GM12801 (cell line): Measurements from ENCODE around the gene CNTN2.

Experiments
- TF ChIP-seq, protein P1 (sequence below): IDR thresholded peaks from one replicate; pipeline ENCODE4 v1.5.1; 2011; ENCODE audit warnings: control low read depth; ENCODE audit not compliant: insufficient read length; ENCODE audit errors: extremely low read depth

The CNTN2 gene

DNA sequence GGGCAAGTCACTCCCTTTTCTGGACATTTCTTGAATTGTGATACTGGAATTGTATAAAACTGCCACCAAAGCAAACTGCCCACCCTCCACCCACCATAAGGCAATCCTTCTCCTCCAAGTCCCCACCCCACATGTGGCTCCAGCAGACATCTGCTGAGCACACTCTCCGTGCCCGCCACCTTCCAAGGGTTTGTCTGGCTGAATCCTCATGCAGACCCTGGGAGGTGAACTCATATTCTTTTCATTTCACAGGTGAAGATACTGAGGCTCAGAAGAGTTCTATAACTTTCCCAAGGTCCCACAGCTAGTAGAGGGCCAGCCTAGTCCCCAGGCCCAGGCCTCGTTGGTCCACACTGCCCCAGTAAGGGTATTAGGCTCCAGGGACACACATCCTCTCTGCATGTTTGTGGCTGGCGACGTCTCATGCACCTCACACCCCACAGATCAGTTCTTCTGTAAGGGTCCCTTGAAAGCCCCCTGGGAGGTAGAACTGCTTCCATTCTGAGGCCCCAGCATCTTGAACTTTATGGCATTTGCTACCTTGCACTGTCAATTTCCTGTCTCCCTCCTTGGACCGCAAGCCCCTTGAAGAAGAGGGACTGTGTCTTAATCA lies 14.1 kb downstream of the CNTN2 start:
- TF ChIP-seq, protein P1, sequence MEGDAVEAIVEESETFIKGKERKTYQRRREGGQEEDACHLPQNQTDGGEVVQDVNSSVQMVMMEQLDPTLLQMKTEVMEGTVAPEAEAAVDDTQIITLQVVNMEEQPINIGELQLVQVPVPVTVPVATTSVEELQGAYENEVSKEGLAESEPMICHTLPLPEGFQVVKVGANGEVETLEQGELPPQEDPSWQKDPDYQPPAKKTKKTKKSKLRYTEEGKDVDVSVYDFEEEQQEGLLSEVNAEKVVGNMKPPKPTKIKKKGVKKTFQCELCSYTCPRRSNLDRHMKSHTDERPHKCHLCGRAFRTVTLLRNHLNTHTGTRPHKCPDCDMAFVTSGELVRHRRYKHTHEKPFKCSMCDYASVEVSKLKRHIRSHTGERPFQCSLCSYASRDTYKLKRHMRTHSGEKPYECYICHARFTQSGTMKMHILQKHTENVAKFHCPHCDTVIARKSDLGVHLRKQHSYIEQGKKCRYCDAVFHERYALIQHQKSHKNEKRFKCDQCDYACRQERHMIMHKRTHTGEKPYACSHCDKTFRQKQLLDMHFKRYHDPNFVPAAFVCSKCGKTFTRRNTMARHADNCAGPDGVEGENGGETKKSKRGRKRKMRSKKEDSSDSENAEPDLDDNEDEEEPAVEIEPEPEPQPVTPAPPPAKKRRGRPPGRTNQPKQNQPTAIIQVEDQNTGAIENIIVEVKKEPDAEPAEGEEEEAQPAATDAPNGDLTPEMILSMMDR, result no peak

DNA sequence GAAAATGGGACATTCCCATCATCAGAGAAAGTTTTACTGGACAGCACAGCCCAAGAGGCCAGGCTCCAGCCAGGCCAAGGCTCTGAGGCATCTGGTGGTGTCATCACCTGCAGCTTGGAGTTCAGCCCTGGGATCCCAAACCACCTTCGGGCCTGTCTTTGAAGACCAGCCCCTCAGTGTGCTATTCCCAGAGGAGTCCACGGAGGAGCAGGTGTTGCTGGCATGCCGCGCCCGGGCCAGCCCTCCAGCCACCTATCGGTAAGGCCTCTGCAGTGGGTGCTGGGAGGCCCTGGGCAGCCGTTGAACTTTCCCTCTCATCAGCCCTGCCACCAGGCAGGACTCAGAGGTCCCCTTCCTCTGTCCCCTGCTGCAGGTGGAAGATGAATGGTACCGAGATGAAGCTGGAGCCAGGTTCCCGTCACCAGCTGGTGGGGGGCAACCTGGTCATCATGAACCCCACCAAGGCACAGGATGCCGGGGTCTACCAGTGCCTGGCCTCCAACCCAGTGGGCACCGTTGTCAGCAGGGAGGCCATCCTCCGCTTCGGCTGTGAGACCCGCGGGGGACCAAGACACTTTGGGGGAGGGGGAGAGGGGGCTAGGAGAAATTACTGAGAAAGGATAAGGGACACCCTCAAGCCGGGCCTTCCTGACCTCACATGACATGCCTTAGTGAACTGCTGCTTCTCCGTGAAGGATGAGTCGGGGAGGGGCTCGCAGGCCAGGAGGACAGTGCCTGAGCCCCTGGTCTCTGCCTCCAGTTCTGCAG lies 15.0 kb downstream of the CNTN2 start:
- TF ChIP-seq, protein P1, result no peak

DNA sequence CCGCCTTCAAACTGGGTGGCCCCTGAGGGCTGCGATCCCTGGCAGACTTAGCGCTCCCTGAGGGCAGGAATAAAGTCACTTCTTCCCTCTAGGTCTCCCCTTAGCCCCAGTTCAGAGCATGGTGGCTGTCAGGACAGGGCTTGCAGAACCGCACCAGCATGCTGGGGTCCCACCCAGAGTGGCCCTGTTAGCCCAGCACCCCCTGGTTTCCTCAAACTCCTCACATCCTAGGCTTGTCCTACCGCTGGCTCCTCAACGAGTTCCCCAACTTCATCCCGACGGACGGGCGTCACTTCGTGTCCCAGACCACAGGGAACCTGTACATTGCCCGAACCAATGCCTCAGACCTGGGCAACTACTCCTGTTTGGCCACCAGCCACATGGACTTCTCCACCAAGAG lies 15.8 kb downstream of the CNTN2 start:
- TF ChIP-seq, protein P1, result no peak

DNA sequence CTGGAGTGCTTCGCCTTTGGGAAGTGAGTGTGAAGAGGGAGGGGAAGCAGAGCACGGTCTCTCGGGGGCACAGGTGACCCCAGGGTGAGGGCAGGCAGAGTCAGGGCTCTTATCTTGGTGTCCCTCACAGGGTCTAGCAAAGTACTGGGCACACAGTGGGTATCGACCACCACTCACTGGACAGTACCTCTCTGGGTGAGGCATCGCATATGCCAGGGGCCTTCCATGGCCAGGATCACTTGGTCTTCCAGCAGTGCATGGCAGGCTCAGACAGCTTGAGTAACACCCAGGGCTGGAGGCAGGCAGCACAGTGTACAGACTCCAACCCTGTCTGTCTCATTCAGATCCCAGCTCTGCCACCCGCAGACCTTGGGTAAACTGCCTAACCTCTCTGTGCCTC lies 16.6 kb downstream of the CNTN2 start:
- TF ChIP-seq, protein P1, result no peak

DNA sequence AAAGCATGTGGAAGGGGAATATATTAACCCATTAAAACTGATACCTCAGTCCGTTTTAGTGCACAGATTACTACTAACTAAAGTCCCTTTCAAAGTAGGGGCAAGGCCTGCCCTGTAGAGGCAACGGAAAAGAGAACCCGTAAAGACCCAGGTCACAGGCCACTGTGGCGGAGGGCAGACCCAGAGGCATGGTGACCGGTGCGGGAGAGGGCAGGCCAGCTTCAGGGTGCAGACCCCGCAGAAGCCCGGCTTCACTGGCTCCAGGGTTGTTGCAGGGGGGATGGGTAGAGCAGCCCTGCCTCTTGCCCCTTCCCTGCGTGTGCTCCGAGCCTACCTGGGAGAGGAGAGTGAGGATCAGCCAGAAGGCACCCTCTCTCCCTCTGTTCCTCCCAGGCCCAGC lies 17.7 kb downstream of the CNTN2 start:
- TF ChIP-seq, protein P1, result no peak

DNA sequence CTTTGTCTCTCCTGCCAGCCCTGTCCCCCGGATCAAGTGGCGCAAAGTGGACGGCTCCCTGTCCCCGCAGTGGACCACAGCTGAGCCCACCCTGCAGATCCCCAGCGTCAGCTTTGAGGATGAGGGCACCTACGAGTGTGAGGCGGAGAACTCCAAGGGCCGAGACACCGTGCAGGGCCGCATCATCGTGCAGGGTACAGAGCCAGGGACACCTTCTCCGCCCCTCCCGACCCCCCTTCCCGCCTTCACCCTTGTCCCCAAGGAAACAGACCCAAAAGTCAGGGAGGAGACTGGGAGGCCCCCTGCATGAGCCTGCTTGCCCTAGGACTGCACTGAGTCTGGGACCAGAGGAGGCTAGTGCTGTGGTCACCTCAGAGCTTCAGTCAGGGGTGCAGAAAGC lies 18.2 kb downstream of the CNTN2 start:
- TF ChIP-seq, protein P1, result no peak

DNA sequence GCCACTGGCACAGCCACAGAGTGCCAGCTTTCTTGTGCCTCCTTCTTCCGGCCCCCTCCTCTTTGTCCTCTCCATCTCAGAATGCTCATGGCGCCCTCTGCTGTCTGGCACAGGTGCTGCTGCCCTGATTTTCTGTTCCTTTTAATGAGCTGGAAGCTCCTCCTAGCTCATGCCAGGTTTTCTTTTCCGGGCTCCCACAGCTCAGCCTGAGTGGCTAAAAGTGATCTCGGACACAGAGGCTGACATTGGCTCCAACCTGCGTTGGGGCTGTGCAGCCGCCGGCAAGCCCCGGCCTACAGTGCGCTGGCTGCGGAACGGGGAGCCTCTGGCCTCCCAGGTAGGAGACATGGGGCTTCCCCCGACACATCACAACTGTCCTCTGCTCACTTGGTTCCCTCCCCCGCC lies 18.7 kb downstream of the CNTN2 start:
- TF ChIP-seq, protein P1, result peak; percentile 16
